Loucy (cell line): Measurements from ENCODE around the gene TSFM.

Source experiments
- H2AFZ ChIP-seq: fragments of 200-600 bp; sonication (generic); 2 replicates; pipeline ENCODE4 v1.6.0; 2016; ENCODE audit warnings: antibody characterized with exemption, mild to moderate bottlenecking, low read length, moderate library complexity
- H3F3A ChIP-seq: fragments of 200-600 bp; 2 replicates; pipeline ENCODE4 v1.6.0; 2016; ENCODE audit warnings: antibody characterized with exemption, low read depth, mild to moderate bottlenecking
- H3K27me3 ChIP-seq: fragments of 200-600 bp; sonication (generic); 2 replicates; pipeline ENCODE4 v1.6.1; 2014; ENCODE audit warnings: low read length, mild to moderate bottlenecking; ENCODE audit not compliant: insufficient read depth, poor library complexity, severe bottlenecking
- H3K36me3 ChIP-seq: fragments of 200-600 bp; sonication (generic); 2 replicates; pipeline ENCODE4 v1.6.1; 2016; ENCODE audit warnings: low read length; ENCODE audit not compliant: insufficient read depth
- H3K4me1 ChIP-seq: fragments of 200-600 bp; sonication (generic); 2 replicates; pipeline ENCODE4 v1.5.1; 2014; ENCODE audit warnings: low read length, mild to moderate bottlenecking; ENCODE audit not compliant: insufficient read depth, poor library complexity, severe bottlenecking
- H3K4me2 ChIP-seq: fragments of 200-600 bp; sonication (generic); 2 replicates; pipeline ENCODE4 v1.6.0; 2014; ENCODE audit warnings: antibody characterized with exemption, low read length, low read depth, mild to moderate bottlenecking; ENCODE audit not compliant: poor library complexity, severe bottlenecking
- H3K4me3 ChIP-seq: fragments of 200-600 bp; sonication (generic); 2 replicates; pipeline ENCODE4 v1.5.1; 2014; ENCODE audit warnings: low read length, mild to moderate bottlenecking, mixed read lengths; ENCODE audit not compliant: poor library complexity, severe bottlenecking
- H3K79me2 ChIP-seq: fragments of 200-600 bp; sonication (generic); 2 replicates; pipeline ENCODE4 v1.6.1; 2014; ENCODE audit warnings: low read length; ENCODE audit not compliant: insufficient read depth
- H3K9ac ChIP-seq: fragments of 200-600 bp; sonication (generic); 2 replicates; pipeline ENCODE4 v1.6.0; 2014; ENCODE audit warnings: mild to moderate bottlenecking, low read depth, low read length, moderate library complexity; ENCODE audit not compliant: poor library complexity, severe bottlenecking
- H3K9me2 ChIP-seq: fragments of 200-600 bp; sonication (generic); replicated peaks from 2 replicates; pipeline ENCODE4 v1.6.1; 2016; ENCODE audit warnings: low read depth, low read length, mixed read lengths
- H3K9me3 ChIP-seq: fragments of 200-600 bp; sonication (generic); 2 replicates; pipeline ENCODE4 v1.6.1; 2014; ENCODE audit warnings: mild to moderate bottlenecking, antibody characterized with exemption, low read length, low read depth; ENCODE audit not compliant: insufficient read depth
- H4K20me1 ChIP-seq: fragments of 200-600 bp; sonication (generic); 2 replicates; pipeline ENCODE4 v1.6.0; 2014; ENCODE audit warnings: antibody characterized with exemption, low read length, mild to moderate bottlenecking; ENCODE audit not compliant: insufficient read depth, poor library complexity, severe bottlenecking
- EZH2phosphoT487 ChIP-seq: fragments of 200-600 bp; IDR thresholded peaks from 2 replicates; pipeline ENCODE4 v1.6.1; 2018; ENCODE audit warnings: antibody characterized with exemption, mild to moderate bottlenecking, moderate library complexity, borderline replicate concordance
- TF ChIP-seq, protein P1 (sequence below): fragments of 200-600 bp; sonication (generic); conservative IDR thresholded peaks from 2 replicates; pipeline ENCODE4 v1.5.1; 2014; ENCODE audit warnings: mild to moderate bottlenecking, antibody characterized with exemption, low read length

Gene TSFM

DNA sequence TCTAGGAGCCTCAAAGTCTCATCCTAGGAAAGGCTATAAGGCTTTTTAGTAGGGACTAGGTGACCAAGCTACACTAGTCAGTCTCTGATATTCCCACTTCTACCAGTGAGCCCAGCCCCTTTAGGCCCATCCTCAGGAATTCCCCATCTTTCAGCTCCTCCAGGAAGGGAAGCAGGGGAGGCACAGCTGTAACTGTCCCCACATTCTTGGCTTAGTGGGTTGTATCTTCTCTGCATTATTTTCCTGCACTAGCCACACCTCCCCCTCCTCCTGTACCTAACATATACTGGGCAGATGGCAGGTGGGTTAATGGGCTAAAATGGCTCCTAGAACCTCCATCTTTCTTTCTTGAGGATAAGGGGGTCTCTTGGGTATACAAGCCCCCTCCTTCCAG, 15.3 kb upstream of the TSFM start:
- H3K9ac ChIP-seq: no peak overlapping the region
- H4K20me1 ChIP-seq: no peaks in the 10 kb centered on the region
- no peaks in the 10 kb centered on the region for H3K36me3 ChIP-seq
- H3K9me2 ChIP-seq: no peaks in the 10 kb centered on the region
- H2AFZ ChIP-seq: no peak overlapping the region
- H3K4me2 ChIP-seq: no peak overlapping the region
- peaks cover 11% of the 10 kb centered on the region for H3K79me2 ChIP-seq
- TF ChIP-seq, protein P1, sequence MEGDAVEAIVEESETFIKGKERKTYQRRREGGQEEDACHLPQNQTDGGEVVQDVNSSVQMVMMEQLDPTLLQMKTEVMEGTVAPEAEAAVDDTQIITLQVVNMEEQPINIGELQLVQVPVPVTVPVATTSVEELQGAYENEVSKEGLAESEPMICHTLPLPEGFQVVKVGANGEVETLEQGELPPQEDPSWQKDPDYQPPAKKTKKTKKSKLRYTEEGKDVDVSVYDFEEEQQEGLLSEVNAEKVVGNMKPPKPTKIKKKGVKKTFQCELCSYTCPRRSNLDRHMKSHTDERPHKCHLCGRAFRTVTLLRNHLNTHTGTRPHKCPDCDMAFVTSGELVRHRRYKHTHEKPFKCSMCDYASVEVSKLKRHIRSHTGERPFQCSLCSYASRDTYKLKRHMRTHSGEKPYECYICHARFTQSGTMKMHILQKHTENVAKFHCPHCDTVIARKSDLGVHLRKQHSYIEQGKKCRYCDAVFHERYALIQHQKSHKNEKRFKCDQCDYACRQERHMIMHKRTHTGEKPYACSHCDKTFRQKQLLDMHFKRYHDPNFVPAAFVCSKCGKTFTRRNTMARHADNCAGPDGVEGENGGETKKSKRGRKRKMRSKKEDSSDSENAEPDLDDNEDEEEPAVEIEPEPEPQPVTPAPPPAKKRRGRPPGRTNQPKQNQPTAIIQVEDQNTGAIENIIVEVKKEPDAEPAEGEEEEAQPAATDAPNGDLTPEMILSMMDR: no peak
- TF ChIP-seq EZH2phosphoT487: no peak
- H3F3A ChIP-seq: no peaks in the 10 kb centered on the region
- H3K9me3 ChIP-seq: no peaks in the 10 kb centered on the region
- no peak overlapping the region for H3K4me3 ChIP-seq
- no peaks in the 10 kb centered on the region for H3K27me3 ChIP-seq
- peaks cover 11% of the 10 kb centered on the region for H3K4me1 ChIP-seq

DNA sequence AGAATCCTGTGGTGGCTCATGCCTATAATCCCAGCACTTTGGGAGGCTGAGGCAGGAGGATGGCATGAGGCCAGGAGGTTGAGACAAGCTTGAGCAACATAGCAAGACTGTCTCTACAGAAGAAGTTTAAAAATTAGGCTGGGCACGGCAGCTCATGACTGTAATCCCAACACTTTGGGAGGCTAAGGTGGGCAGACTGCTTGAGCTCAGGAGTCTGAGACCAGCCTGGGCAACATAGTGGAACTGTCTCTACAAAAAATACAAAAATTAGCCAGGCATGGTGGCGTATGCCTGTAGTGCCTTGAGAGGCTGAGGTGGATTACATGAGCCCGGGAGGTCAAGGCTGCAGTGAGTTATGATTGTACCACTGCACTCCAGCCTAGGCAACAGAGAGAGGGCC, 14.7 kb upstream of the TSFM start:
- H3K9me2 ChIP-seq: no peaks in the 10 kb centered on the region
- no peak overlapping the region for H2AFZ ChIP-seq
- no peak overlapping the region for H3K9ac ChIP-seq
- no peak overlapping the region for H3K4me3 ChIP-seq
- H3F3A ChIP-seq: no peaks in the 10 kb centered on the region
- H3K4me2 ChIP-seq: no peak overlapping the region
- H3K79me2 ChIP-seq: peaks cover 11% of the 10 kb centered on the region
- H4K20me1 ChIP-seq: no peaks in the 10 kb centered on the region
- H3K27me3 ChIP-seq: no peaks in the 10 kb centered on the region
- TF ChIP-seq, protein P1: no peak
- TF ChIP-seq EZH2phosphoT487: no peak
- H3K36me3 ChIP-seq: no peaks in the 10 kb centered on the region
- H3K4me1 ChIP-seq: peaks cover 11% of the 10 kb centered on the region
- H3K9me3 ChIP-seq: no peaks in the 10 kb centered on the region

DNA sequence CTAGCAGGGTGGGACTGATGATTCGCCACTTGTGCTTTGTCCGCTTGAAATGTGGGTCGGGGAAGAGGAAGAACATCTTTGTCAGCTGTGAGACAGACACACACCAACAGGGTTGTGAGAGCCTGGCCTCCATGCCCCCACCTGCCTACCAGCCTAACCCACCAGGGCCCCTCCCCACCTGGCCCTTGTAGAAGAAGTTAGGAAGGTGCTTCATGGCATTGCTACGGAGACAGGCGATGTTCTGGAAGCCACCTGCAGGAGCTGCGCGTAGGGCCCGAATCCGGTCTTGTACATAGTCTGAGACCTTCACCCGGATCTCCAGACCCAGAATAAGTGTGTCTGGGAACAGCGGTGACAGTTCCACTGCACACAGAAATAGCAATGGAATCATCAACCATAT, 13.0 kb upstream of the TSFM start:
- TF ChIP-seq, protein P1: no peak
- TF ChIP-seq EZH2phosphoT487: no peak
- H3K36me3 ChIP-seq: no peaks in the 10 kb centered on the region
- H3K27me3 ChIP-seq: no peaks in the 10 kb centered on the region
- H3K4me2 ChIP-seq: no peak overlapping the region
- H2AFZ ChIP-seq: no peak overlapping the region
- no peaks in the 10 kb centered on the region for H3K9me2 ChIP-seq
- peaks cover 17% of the 10 kb centered on the region for H3K79me2 ChIP-seq
- H3K9ac ChIP-seq: no peak overlapping the region
- no peaks in the 10 kb centered on the region for H3K9me3 ChIP-seq
- H3K4me1 ChIP-seq: peaks cover 11% of the 10 kb centered on the region
- H4K20me1 ChIP-seq: no peaks in the 10 kb centered on the region
- H3F3A ChIP-seq: no peaks in the 10 kb centered on the region
- H3K4me3 ChIP-seq: no peak overlapping the region
